Hypothalamus (tissue), 51 donors: ENCODE data around the gene BNIP2.
A peak's percentile ranks its signal among the peaks of the same experiment; 100 is the strongest.
"Not testable (repeated sequence)": the region's sequence is repeated elsewhere in the genome, so short reads cannot be mapped to it uniquely, and the experiment has no call there.

ENCODE experiments used
- DNase-seq, 51 donors: peaks; one replicate each; lab custom pipeline; 2025; lab: John Stamatoyannopoulos, UW

BNIP2 gene, protein sequence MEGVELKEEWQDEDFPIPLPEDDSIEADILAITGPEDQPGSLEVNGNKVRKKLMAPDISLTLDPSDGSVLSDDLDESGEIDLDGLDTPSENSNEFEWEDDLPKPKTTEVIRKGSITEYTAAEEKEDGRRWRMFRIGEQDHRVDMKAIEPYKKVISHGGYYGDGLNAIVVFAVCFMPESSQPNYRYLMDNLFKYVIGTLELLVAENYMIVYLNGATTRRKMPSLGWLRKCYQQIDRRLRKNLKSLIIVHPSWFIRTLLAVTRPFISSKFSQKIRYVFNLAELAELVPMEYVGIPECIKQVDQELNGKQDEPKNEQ

DNA sequence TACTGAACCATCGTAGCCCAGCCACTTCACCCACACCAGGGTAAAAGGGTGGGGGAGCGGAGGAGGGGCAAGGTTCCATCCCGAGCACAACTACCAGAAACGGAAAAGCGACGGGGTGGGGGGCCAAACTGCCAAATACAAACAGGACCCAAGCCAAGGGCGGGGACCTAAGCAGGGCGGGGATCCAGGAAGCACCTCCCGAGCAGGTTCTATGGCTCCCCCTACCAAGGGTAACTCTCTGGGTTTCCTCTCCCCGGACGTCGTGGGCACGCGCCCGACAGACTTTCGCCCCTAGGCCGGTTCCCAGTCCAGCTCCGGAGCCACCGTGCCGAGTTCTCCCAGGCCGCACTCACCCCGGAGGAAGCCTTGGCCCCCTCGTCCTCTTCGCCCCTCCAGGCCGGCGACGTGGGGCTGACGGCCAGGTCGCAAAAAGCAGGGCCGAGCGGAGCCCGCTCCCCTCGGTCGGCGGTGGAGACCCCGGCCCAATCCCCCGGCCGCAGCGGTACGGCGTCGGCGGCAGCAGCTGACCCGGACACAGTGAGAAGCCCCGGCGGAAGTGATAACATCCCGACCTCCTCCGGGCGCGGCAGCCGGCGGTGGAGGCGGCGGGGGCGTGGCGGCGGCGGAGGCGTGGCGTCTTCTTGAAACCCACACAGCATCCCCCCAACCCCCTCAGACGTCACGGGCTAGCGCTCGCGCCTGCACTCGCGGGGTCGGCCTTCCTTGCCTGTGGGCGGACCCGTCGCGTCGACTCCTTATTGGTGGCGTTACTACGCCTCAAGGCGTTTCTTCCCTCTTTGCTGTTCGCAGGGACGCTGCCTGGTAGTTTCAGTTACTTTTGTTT lies at the start of gene BNIP2:
BNIP2 (minus strand) TSS at position 539 of the 844 bp plus-strand sequence. CDS start 6,863 bp downstream, outside the sequence.
- DNase-seq = peak; percentile 70 to 98 (median 94)

DNA sequence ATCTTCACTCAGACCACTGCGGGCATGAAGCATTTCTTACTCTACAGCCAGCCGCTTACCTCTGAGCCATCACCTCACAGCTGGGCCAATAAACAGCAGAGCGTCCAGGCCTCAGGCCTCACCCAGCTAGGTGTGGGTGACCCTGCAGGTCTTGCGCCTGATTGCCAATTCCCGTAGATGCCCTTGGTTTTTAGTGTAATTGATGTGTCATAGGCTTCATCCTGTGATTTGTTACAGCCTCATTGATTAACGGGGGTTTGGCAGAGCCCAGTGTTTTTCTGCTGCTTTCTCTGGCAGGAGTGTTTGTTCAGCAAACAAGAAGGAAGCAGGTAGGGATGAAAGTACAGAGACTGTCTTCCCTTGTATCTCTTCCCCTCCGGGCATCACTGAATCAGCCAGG lies 49.6 kb upstream of the BNIP2 start:
- DNase-seq = no peak

DNA sequence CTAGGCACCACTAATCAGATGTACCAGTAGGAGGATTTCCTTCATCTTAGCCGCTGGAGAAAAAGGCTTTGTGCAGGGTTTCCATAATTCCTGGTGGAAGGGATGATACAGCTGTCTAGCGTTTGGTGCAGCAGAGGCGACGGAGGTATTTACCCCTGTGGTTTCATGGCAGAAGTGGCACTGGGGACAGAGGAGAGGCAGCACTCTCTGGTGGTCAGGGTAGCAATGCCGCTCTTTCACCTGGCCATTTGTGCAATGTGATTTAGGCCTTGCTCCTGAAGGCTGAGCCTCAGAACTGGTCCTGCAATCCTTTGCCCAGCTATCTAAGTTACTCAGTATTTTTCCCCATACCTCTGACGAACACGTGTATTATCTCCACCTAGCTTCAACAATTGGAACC lies 47.1 kb upstream of the BNIP2 start:
- no peak for DNase-seq

DNA sequence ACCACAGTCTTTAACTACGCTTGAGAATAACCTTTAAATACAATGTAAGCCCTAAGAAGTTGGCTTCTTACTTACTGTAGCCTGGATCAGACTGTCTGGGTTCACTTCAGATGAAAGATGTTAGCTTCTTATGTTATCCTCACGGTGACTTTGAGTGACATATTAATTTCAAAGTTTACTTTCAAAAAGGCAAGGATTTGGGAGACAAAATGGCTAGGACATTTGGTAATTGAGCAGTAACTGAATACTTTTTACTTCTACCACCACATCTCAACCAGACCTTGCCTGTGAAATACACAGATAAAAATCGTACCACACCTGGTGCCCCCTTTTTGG lies 36.0 kb upstream of the BNIP2 start:
- DNase-seq = no peak

DNA sequence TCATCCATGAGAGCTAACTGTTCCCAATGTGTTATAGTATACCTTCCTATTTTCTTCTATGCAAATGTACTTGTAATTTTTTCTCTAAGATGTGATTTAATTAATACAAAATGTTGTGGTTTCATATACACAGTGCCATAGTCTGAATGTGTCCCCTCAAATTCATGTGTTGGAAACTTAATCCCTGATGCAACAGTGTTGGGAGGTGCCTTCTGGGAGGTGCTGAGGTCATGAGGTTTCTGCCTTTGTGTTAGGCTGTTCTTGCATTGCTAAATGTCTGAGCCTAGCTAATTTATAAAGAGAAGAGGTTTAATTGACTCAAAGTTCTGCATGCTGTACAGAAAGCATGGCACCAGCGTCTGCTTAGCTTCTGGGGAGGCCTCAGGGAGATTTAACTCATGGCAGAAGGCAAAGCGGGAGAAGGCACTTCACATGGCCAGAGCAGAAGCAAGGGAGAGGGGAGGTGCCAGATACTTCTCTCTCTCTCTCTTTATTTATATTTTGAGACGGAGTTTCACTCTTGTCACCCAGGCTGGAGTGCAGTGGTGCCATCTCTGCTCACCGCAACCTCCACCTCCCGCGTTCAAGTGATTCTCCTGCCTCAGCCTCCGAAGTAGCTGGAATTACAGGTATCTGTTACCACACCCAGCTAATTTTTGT lies 34.7 kb upstream of the BNIP2 start:
- no peak for DNase-seq

DNA sequence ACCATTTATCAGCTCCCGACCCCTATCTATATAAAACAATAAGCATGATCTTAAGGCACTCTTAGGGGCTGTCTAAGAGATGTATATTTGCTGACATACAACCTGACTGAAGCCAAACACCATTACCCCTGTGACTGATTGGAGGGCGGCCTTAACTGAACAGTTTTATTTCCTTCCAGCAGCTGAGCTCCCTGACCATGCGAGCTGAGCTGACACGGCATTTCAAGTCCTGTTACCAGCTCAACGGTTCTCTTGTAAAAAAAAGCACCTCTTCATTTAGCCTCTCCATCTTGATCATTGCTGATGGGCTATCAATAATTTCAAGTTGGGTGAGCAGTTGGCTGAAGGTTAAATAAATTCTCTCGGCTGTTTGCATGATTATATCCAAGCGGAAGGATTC lies 33.4 kb upstream of the BNIP2 start:
- DNase-seq = no peak

DNA sequence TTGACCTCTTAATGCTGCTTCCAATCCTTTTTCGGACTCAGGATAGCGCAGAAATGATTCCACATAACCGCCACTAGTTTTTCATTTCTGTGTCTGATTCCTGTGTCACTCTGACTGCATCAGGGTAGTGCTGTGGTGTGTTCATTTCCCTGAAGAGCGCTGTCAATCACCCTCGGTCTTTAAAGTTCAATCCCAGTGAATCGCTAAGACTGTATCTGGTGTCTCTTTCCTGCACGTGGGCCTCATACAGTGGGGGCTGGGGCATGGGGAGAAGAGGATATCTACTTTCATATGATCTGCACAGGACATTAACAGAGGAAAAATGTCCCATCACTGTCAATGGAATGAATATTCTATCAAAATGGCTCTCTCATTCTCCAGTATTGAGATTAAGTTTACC lies 32.9 kb upstream of the BNIP2 start:
- no peak for DNase-seq

DNA sequence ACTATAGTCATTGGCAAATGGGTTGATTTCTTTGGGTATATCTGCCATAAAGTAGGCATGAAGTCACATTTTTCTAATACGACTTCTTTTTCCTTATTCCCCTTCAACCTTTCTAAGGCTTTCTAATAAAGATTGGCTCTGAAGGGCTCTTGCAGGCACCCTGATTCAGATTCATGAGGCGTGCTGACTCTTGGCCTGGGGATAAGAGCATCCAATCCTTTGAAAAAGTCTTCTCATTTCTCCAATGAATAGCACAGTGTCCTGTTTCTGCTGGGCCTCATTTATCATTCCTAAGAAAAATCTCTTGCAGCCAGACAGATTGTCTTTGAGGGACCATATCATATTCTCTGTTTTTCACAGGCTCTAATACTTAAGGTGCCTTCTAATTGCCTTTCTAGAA lies 32.3 kb upstream of the BNIP2 start:
- DNase-seq = no peak

DNA sequence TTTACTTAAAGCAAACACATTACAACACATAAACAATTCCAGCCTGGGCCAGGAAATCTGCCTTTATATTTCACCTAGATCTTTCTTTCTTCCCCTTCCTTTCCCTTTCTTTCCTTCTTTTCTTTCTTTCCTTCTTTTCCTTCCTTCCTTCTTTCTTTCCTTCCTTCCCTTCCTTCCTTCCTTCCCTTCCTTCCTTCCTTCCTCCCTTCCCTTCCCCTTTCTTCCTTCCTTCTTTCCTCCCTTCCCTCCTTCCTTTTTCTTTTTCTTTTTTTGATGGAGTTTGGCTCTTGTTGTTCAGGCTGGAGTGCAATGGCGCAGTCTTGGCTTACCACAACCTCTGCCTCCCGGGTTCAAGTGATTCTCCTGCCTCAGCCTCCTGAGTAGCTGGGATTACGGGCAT lies 24.1 kb upstream of the BNIP2 start:
- DNase-seq = no peak

DNA sequence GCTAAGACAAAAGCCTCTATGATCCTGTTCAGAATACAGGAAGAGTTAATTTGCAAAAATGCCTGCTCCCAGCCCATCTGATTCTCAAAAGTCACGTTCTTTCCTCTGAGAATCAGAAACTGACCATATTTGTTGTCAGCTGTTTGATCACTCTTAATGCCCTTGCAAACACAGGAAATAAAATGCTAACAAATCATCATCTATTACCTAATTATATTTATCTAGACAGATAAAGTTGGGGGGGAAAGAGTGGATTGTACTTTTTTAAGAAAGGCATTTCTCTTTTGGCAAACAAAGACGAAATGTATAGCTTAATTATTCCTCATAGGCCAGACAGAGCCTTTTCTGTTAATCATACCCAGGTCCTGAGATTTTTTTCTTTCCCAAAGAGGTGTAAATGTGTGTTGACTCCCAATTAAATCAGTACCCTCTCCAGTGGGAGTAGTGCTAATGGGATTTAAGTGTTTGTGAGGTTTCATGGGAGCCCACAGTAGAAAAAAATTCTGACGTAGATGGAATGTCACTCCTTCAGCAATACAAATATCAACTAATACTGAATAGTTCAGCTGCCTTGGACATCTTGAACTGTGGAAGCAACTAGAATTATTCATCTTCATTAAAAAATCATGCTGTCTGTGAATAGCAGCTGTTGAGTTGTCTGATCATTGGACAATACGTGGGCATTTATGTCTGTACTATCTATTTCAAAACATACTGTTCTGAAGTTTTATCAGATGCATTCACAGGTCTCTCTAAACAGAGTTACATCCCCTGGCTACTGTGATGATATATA lies 22.5 kb upstream of the BNIP2 start:
- DNase-seq = no peak

DNA sequence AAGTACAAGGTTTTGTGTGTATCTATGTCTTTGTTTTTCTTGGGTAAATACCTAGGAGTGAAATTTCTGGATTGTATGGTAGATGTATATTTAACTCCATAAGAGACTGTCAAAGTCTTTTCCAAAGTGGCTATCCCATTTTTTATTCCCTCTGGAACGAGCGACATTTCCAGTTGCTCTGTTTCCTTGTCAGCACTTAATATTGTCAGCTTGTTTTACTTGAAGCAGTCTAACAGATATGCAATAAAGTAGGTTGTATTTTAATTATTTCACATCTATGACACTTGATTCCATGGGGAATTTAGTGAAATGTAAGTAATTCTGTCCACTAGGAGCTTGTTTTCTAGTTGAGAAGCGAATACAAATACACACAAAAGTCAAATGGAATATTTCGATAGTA lies 18.5 kb upstream of the BNIP2 start:
- DNase-seq = no peak

DNA sequence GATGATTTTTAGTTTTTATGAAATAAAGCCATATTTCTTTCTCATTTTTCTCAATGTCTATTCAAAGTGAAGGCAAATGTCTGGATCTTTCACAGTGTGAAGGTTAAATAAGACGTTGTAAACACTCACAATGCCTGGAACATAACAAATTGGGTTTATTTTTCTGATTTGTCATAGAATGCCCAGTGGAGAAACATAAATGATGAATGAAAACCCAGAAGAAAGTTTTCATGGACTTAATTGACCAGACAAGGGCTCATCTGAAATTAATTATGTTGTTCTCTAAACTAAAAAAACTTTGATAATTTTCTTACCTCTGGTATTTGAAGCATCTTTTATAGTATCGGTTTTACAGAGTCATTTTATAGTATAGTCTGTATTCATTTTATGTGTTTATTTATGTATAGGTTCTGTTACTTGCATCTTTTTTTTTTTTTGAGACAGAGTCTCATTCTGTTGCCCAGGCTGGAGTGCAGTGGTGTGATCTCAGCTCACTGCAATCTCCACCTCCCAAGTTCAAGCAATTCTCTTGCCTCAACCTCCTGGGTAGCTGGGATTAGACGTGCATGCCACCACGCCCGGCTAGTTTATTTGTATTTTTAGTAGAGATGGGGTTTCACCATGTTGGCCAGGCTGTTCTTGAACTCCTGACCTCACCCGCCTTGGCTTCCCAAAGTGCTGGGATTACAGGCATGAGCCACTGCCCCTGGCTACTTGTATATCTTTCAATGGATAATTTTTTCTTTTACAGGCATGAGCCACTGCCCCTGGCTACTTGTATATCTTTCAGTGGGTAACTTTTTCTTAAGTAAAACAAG lies 15.1 kb upstream of the BNIP2 start:
- no peak for DNase-seq

DNA sequence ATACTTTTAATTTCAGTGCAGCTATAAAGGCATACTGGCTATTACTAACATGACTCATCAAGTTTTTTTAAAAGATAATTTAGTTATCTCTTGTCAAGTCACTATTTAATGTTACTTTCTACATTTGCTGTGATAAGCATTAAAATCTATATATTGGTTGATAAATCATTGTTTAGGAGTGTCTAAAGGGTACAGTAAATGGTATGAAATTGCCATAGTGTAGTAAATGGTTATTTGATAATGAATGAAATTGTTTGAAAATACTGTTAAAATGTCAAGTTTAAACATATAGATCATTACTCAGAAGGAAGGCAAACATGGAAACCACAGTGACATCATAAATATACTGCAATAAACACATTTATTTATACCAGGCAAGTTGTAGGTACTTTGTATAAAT lies 13.2 kb upstream of the BNIP2 start:
- no peak for DNase-seq

DNA sequence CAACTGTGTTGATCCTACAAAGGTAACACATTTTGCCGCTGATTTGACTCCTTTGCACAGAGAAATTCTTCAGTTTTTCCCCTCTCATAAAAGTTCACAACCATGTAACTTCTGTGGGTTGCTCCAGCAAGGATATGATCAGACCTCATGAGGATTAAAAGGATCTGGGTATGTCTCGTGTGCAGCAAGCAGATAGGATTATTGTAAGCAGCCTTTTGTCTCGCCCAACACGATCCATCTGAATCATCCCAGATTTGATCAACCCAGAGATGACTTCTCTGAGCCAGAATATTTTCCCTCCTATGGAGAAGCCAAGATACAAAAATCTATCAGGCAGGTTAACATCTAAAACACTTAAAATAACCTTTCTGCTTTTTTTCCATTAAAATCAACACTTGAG lies 12.8 kb upstream of the BNIP2 start:
- no peak for DNase-seq

DNA sequence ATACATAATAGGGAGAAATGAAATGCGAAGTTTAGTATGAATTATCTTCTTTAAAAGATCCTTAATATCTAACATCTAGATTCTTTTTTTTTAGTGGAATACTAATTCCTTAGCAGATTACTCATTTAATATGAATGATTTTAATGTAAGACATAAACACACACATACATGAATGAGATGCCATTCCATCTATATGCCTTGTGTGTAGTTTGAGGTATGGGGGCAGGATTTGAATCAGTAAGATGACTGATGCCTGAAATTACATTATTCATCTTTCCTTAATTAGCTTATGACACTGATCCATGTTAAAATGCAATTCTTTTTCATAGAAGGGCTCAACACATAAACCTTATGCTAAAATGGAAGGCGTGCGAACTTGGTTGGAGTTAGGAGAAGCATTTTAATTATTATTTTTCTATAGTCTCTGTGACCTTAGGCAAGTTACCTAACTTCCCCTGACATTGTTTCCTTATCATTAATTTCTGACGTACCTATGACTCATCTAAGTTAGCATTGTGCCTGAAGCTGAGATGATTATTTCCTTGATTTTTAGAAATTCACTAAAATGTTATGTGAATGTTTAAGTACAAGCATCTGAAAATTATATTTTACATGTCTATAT lies 10.8 kb upstream of the BNIP2 start:
- DNase-seq = no peak

DNA sequence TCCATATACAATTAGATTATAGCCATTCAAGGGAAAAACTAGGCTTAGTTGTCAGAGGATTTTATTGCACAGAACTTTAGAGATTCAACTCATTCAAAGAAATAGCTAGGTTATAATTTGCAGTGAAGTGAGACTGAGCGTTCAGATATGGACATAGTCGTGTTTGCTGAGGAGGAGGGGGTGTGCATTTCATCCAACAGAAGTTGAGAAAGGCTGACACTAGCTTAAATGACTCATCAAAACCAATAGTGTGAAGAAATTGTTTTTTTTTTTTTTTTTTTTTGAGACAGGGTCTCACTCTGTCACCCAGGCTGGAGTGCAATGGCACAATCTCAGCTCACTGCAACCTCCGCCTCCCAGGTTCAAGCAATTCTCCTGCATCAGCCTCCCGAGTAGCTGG lies 8.9 kb upstream of the BNIP2 start:
- DNase-seq = not testable (repeated sequence)

DNA sequence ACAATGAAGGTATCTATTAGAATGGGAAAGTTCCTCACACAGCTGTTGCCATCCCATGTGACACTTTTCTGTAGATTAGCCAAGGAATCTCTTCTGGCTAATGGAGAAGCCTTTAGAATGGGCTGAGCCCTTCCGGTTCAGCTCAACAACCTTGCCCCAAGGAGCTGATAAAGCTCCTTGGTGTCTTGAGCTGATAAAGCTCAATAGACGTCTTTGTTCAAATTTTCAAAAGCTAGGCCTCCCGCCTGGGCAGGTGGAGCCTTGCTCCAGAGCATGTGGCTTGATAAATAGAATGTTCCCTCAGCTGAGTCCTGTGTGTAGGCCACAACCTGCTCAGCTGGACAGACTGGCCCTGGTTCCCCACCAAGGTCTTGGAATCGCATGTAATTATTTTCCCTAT lies 7.2 kb upstream of the BNIP2 start:
- DNase-seq = no peak

DNA sequence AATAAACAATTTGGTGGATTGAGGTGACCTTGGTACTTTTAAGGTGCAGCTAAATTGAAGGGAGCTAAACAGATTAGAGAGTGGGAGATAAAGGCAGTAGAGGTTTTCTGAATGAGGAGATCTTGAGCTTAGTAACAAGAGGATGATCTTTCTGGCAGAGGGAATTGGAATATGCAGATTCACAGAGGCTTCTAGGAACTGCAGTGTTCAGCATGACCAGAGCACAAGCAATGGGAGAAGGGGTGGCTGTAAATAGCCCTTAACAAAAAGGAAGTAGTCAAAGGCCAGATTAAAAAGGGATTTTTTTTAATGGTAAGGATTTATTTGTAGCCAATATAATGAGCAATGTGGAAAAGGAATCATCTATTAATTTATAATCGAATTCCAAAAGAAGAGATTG lies 5.7 kb upstream of the BNIP2 start:
- DNase-seq = no peak

DNA sequence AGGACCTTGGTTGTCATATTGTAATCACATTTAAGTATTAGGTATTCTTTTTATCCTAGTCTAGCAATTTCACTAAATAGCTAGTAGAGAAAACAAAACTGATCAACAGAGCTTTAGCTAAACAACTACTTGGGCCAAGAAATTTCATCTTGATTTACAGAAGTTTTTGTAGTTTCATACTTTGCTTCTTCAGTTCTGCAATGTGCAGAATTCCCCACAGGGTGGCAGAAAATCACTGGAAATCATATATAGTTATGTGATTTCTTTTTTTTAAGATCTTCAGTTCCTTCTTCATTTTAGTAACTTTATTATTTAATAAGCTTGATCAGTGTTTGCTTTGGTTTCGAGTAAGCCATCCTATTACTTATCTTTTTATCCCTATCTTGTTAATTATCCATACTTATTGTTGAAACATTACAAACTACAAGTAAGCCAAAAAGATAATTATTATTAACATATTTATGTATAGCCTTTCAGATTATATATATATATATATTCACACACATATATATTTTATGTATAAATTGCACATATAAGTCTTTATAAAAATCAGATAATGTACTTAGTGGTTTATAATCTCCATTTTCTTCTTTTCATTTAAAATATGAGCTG lies 2.2 kb upstream of the BNIP2 start:
- peak in 7 of 51 donors; percentile 1 to 43 (median 13) for DNase-seq
